ENCODE measurements around the gene SPEN.
"Not testable (repeated sequence)": the region's sequence is repeated elsewhere in the genome, so short reads cannot be mapped to it uniquely, and the experiment has no call there.

Gene SPEN

DNA sequence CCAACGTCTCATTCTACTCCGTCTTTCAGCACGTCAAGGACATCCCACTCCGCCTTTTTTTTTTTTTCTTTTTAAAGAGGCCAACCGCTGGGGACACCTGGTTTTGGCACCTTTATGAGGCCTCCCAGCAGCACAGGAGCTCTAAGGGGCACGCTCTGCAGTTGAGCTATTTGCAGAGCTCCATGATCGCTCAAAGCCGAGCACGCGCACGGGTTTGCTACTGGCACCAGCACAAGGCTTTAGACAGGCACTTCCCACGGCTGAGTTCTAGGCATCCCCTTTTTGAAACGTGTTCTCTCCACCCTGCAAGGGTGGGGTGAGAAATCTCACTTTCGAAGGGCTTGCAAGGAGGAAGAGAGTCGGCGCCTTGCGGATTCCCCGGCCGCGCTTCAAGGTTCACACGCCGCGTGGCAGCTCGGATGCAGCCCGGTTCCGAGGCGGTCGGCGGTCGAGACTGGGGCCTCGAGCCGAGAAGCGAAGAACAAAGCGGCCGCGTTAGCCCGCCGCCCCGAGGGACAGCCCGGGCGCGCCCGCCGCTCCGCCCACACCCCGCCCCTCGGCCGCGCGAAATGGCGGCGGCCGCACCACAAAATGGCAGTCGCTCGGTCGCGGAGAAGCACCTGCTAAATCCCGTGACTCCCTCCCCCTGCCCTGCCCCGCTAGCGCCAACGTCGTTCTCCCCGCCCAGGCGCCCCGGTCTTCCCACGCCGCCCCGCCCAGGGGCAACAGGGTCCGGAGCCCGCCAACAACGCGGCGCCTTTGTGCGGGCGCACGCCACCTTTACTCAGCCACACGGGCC lies 12.9 kb upstream of the SPEN start:
- peak; percentile 83 for DNase-seq (ENCODE audit: low spot score)

GRCh38 chr1:15835205-15835740 lies 12.2 kb upstream of the SPEN start:
- peak; percentile 31 for DNase-seq (ENCODE audit: low spot score)

DNA sequence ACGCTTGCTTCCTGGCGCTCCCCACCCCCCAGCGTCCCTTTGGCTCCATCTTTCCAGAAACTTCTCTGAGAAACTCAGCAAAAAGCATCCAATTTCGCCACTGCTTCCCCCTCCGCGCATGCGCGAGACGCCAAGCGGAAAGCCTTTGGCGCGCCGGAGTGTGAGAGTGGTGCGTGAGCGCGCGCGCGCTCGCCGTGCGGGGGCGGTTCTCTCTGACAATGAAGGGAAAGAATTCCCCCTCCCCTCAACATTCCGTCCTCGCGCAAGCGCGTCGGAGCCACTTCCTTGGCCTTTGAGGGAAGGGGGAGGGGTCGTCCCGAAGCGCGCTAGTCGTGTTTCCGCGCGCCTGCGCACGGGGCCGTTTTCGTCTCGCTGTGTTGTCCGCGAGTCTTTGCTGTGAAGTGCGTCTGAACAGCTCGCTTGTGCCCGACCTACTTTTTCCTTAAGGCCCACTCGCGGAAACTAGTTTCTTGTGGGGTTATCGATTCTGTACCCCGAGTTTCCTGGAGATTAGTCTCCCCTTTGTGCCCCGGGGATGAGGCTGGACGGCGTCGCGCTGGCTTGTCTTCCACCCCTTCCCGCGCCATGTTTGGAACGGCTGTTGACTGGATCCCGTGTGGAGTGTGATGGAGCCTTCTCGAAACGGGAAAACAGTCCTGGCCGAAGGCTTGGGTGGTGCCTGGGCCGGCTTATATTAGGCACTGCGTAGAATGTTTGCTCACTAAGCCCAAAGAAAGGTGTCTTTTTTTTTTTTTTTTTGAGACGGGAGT lies 11.6 kb upstream of the SPEN start:
- peak; percentile 89 for DNase-seq (ENCODE audit: low spot score)

DNA sequence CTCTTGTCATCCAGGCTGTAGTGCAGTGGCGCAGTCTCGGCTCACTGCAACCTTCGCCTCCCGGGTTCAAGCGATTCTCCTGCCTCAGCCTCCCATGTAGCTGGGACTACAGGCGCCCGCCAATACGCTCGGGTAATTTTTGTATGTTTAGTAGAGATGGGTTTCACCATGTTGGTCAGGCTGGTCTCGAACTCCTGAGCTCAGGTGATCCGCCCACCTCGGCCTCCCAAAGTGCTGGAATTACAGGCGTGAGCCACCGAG lies 11.1 kb upstream of the SPEN start:
- DNase-seq (ENCODE audit: low spot score) = not testable (repeated sequence)

- peak; percentile 64 for DNase-seq (ENCODE audit: low spot score)
These were observed 10.5 kb upstream of the SPEN start for GRCh38 chr1:15836772-15837669.

DNA sequence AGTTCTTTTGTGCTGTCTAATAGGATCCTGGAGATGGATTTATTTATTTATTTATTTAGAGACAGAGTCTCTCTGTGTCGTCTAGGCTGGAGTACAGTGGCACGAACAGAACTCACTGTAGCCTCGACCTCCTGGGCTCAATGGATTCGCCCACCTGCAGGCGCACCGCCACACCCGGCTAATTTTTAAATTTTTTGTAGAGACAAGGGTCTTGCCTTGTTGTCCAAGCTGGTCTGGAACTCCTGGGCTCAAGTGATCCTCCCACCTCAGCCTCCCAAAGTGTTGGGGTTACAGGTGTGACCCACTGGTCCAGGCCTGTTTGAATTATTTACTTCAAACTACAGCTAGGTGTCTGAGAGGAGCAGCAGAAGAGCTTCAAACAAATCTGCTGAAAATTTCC lies 9.6 kb upstream of the SPEN start:
- no peak for DNase-seq (ENCODE audit: low spot score)

GRCh38 chr1:15838721-15839120 lies 8.8 kb upstream of the SPEN start:
- no peak for DNase-seq (ENCODE audit: low spot score)

- DNase-seq (ENCODE audit: low spot score) = peak; percentile 27
These were observed 3.5 kb upstream of the SPEN start for GRCh38 chr1:15843826-15844572.

DNA sequence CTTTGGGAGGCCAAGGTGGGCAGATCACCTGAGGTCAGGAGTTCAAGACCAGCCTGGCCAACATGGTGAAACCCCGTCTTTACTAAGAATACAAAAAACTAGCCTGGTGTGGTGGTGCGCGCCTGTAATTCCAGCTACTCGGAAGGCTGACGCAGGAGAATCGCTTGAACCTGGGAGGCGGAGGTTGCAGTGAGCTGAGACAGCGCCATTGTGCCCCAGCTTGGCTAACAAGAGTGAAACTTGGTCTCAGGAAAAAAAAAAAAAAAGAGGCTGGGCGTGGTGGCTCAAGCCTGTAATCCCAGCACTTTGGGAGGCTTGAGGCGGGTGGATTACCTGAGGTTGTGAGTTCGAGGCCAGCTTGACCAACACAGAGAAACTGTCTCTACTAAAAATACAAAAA lies 1.5 kb upstream of the SPEN start:
- DNase-seq (ENCODE audit: low spot score) = not testable (repeated sequence)

GRCh38 chr1:15847893-15848142 lies 311 bp downstream of the SPEN start:
- DNase-seq (ENCODE audit: low spot score) = no peak

DNA sequence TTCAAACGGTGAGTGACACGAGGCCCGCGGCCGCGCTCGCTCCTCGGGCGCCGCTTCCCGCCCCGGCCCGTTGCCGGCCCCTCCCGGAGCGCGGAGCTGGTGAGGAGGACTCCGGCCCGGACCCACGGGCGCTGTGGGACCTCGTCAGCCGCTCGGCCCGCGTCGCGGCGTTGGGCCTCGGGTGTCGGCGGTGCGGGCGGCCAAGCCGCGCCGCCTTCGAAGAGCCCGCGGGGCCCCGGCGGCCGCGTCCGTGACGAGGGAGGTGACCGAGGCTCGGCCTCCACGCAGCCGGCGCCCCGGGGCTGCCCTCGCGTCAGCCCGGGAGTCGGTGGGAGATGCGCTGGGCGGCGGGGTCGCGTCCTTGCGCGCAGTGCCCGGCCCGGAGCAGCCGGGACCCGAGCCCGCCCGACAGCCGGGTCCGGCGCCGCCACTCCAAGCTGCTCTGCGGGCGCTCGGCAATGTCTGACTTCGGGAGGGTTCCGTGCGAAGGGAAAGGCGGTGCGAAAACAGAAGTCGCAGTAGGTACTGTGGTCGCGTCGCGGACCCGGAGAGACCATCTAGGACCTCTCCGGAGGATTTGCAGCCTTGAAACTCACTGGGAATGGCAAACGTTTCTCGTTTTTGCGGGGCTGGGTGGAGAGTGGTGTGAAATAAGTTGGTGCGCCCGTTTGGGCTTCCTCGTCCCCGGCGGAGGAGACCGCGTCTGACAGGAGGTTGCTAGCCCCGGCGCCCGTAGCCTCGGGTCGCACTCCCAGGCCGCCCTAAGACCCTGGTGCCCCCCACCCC lies 829 bp downstream of the SPEN start:
- DNase-seq (ENCODE audit: low spot score) = no peak

GRCh38 chr1:15848929-15849774 lies 1.6 kb downstream of the SPEN start:
- no peak for DNase-seq (ENCODE audit: low spot score)

GRCh38 chr1:15849775-15850324 lies 2.3 kb downstream of the SPEN start:
- DNase-seq (ENCODE audit: low spot score) = no peak

DNA sequence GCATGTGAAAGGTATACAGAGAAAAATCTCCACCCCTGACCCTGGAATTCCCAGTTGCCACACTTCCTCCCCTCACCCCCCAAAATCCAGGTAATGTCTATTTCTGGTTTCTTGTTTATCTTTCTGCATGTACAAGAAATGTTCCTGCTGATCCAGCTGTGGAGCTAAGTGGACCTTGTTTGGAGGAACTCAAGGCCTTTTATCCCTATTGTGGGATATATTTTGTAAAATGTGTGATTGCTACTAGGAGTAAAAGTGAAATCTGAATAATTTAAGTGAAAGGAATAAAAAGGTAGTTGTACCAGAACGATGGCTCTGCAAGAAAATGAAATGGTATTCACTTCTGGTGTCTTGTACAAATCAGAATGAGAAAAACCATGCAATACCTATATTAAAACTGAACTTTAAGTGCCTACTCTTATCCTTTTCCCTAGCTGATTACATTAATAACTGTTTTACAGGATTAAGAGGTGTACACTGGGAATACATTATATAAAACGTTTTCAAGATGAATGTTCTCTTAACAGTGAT lies 3.0 kb downstream of the SPEN start:
- DNase-seq (ENCODE audit: low spot score) = no peak

DNA sequence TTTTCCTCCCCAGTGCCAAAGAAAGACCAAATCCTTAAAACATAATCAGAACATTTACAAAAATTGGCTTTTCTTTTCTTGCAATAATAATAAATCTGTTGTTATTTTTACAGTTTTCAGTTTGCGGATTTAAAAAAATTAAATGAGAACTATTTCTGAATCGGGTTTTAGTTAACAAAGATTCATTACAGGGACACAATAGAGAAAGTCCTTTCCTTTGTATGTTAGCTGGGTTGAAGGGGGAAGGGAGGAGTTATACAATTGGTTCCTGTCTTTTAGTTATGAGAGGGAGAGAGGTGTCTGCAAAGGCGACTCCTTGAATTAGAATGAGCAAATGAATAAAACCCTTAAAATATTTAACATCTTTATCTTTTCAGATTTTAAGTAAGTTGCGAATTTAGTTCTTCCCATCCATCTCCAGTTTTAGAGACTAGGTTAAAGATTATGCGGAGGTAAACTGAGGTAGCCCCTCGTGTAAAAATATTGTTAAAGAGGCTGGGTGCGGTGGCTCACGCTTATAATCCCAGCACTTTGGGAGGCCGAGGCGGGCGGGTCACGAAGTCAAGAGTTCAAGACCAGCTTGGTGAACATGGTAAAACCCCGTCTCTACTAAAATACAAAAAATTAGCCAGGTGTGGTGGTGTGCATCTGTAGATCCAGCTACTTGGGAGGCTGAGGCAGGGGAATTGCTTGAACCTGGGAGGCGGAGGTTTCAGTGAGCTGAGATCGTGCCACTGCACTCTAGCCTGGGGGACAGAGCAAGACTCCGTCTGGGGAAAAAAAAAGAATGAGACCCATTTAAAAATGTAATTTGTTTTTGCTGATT lies 3.9 kb downstream of the SPEN start:
- no peak for DNase-seq (ENCODE audit: low spot score)

DNA sequence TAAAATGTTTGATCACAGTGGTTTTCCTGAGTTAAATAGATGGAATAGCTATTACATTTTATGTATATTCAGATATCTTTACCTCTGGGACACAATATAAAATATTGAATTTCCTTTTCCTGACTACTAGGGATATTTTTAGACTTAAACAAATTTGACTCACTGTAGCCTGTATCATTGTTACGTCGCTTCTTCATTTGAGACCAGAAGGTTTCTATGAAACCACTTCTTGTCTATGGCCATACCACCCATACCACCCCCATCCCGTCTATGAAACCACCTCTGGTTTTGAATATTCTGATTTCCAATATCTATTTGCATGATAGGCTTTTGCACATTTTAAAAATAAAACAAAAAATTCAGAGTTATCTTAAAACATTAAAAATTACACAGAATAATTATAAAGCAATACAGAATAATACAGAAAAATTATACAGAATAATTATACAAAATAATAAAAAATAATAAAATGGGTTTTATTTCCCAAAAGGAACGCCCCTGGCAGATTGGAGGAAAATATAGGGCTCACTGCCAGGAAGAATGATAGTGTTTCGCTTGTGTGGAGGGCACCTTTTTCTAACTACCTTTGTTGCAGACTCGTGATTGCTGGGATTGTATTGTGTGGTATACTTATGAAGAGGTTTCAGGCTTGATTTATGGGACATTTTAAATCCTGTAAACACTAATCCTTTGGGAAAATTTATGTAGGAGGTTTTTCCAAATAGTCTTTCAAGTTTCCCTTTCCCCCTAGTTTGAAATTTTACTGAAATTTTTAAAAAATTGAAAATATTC lies 4.7 kb downstream of the SPEN start:
- DNase-seq (ENCODE audit: low spot score) = peak; percentile 25

GRCh38 chr1:15852828-15853302 lies 5.4 kb downstream of the SPEN start:
- DNase-seq (ENCODE audit: low spot score) = no peak

GRCh38 chr1:15856888-15857287 lies 9.4 kb downstream of the SPEN start:
- no peak for DNase-seq (ENCODE audit: low spot score)
